SK-N-SH treated with all-trans-retinoic acid at 6 μM for 48 hours (cell line): ENCODE data around the gene FAM174B.

Experiments
- ATAC-seq: fragments of 200-7000 bp; cut with Tn5 transposase; 3 replicates; pipeline ENCODE4 v1.9.1; 2020; ENCODE audit warnings: mild to moderate bottlenecking, moderate library complexity
- ARNTL ChIP-seq: fragments of 450-650 bp; formaldehyde crosslinking; IDR thresholded peaks from 2 replicates; pipeline ENCODE4 v1.5.0; 2020; ENCODE audit warnings: low read depth, mild to moderate bottlenecking, moderate library complexity, borderline replicate concordance
- BACH2 ChIP-seq: fragments of 250-450 bp; sonication (Bioruptor Pico); IDR thresholded peaks from 2 replicates; pipeline ENCODE4 v1.9.0; 2021; ENCODE audit warnings: mild to moderate bottlenecking, borderline replicate concordance
- CSDC2 ChIP-seq: fragments of 250-450 bp; sonication (Bioruptor Pico); IDR thresholded peaks from 2 replicates; pipeline ENCODE4 v1.5.0; 2020; ENCODE audit warnings: mild to moderate bottlenecking, moderate library complexity
- CSRNP3 ChIP-seq: fragments of 250-450 bp; sonication (Bioruptor Pico); IDR thresholded peaks from 2 replicates; pipeline ENCODE4 v1.5.1; 2021; ENCODE audit warnings: mild to moderate bottlenecking, moderate library complexity
- ESRRG ChIP-seq: fragments of 250-450 bp; sonication (Bioruptor Pico); IDR thresholded peaks from 2 replicates; pipeline ENCODE4 v1.6.1; 2021; ENCODE audit warnings: mild to moderate bottlenecking
- GLIS3 ChIP-seq: fragments of 250-450 bp; sonication (Bioruptor Pico); IDR thresholded peaks from 2 replicates; pipeline ENCODE4 v1.5.0; 2020; ENCODE audit warnings: mild to moderate bottlenecking, moderate library complexity
- ISL1 ChIP-seq: fragments of 250-450 bp; sonication (Bioruptor Pico); IDR thresholded peaks from 2 replicates; pipeline ENCODE4 v2.1.2; 2022; ENCODE audit warnings: mild to moderate bottlenecking, moderate library complexity
- OSR1 ChIP-seq: fragments of 250-450 bp; sonication (Bioruptor Pico); IDR thresholded peaks from 2 replicates; pipeline ENCODE4 v1.8.0; 2022; ENCODE audit warnings: moderate library complexity, mild to moderate bottlenecking, inconsistent platforms
- POU6F1 ChIP-seq: fragments of 250-450 bp; sonication (Bioruptor Pico); IDR thresholded peaks from 2 replicates; pipeline ENCODE4 v1.8.0; 2021; ENCODE audit warnings: low read depth, mild to moderate bottlenecking, moderate library complexity, borderline replicate concordance
- PPARA ChIP-seq: fragments of 250-450 bp; sonication (Bioruptor Pico); IDR thresholded peaks from 2 replicates; pipeline ENCODE4 v1.5.0; 2020; ENCODE audit warnings: mild to moderate bottlenecking, borderline replicate concordance
- RARB ChIP-seq: fragments of 250-450 bp; sonication (Bioruptor Pico); IDR thresholded peaks from 2 replicates; pipeline ENCODE4 v1.8.0; 2021; ENCODE audit warnings: mild to moderate bottlenecking, moderate library complexity
- SNAI2 ChIP-seq: fragments of 250-450 bp; sonication (Bioruptor Pico); IDR thresholded peaks from 2 replicates; pipeline ENCODE4 v1.5.0; 2020; ENCODE audit warnings: mild to moderate bottlenecking, moderate library complexity
- TCF4 ChIP-seq: fragments of 250-450 bp; sonication (Bioruptor Pico); IDR thresholded peaks from 2 replicates; pipeline ENCODE4 v1.8.0; 2021; ENCODE audit warnings: mild to moderate bottlenecking, moderate library complexity, borderline replicate concordance
- TOX ChIP-seq: fragments of 250-450 bp; sonication (Bioruptor Pico); IDR thresholded peaks from 2 replicates; pipeline ENCODE4 v1.8.0; 2021; ENCODE audit warnings: mild to moderate bottlenecking, moderate library complexity, borderline replicate concordance
- TSHZ2 ChIP-seq: fragments of 250-450 bp; sonication (Bioruptor Pico); IDR thresholded peaks from 2 replicates; pipeline ENCODE4 v1.5.0; 2020; ENCODE audit warnings: mild to moderate bottlenecking, moderate library complexity
- ZC3H10 ChIP-seq: fragments of 250-450 bp; sonication (Bioruptor Pico); IDR thresholded peaks from 2 replicates; pipeline ENCODE4 v1.5.1; 2021; ENCODE audit warnings: mild to moderate bottlenecking, moderate library complexity
- ZFP3 ChIP-seq: fragments of 250-450 bp; sonication (Bioruptor Pico); IDR thresholded peaks from 2 replicates; pipeline ENCODE4 v1.5.0; 2020; ENCODE audit warnings: mild to moderate bottlenecking, moderate library complexity
- ZFP30 ChIP-seq: fragments of 450-650 bp; formaldehyde crosslinking; IDR thresholded peaks from 2 replicates; pipeline ENCODE4 v1.5.0; 2022; ENCODE audit warnings: mild to moderate bottlenecking, moderate library complexity
- ZNF565 ChIP-seq: fragments of 450-650 bp; formaldehyde crosslinking; conservative IDR thresholded peaks from 2 replicates; pipeline ENCODE4 v1.5.0; 2020; ENCODE audit warnings: low read depth, mild to moderate bottlenecking, moderate library complexity
- ZNF70 ChIP-seq: fragments of 450-650 bp; formaldehyde crosslinking; IDR thresholded peaks from 2 replicates; pipeline ENCODE4 v1.5.0; 2020; ENCODE audit warnings: mild to moderate bottlenecking, moderate library complexity
- ZNF8 ChIP-seq: fragments of 450-650 bp; formaldehyde crosslinking; IDR thresholded peaks from 2 replicates; pipeline ENCODE4 v1.5.0; 2020; ENCODE audit warnings: mild to moderate bottlenecking, moderate library complexity
- TF ChIP-seq, protein P1 (sequence below): fragments of 250-450 bp; sonication (Bioruptor Pico); IDR thresholded peaks from 2 replicates; pipeline ENCODE4 v1.8.0; 2020; ENCODE audit warnings: mild to moderate bottlenecking, moderate library complexity, borderline replicate concordance

The FAM174B gene

GRCh38 chr15:92574161-92574560, 81.4 kb downstream of the FAM174B start:
- TF ChIP-seq ZNF8 (no peak), OSR1 (CRISPR knock-in tag) (no peak), RARB (CRISPR knock-in tag) (no peak), TCF4 (CRISPR knock-in tag) (no peak), GLIS3 (CRISPR knock-in tag) (no peak), CSRNP3 (CRISPR knock-in tag) (no peak), ZC3H10 (CRISPR knock-in tag) (no peak), PPARA (CRISPR knock-in tag) (no peak), ZNF565 (CRISPR knock-in tag) (no peak), POU6F1 (no peak), ZFP30 (CRISPR knock-in tag) (no peak), ZNF70 (CRISPR knock-in tag) (no peak), ESRRG (CRISPR knock-in tag) (no peak), BACH2 (CRISPR knock-in tag) (no peak), TSHZ2 (CRISPR knock-in tag) (no peak)
- TF ChIP-seq, protein P1, sequence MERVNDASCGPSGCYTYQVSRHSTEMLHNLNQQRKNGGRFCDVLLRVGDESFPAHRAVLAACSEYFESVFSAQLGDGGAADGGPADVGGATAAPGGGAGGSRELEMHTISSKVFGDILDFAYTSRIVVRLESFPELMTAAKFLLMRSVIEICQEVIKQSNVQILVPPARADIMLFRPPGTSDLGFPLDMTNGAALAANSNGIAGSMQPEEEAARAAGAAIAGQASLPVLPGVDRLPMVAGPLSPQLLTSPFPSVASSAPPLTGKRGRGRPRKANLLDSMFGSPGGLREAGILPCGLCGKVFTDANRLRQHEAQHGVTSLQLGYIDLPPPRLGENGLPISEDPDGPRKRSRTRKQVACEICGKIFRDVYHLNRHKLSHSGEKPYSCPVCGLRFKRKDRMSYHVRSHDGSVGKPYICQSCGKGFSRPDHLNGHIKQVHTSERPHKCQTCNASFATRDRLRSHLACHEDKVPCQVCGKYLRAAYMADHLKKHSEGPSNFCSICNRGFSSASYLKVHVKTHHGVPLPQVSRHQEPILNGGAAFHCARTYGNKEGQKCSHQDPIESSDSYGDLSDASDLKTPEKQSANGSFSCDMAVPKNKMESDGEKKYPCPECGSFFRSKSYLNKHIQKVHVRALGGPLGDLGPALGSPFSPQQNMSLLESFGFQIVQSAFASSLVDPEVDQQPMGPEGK = no peak
- no peak for ATAC-seq

DNA sequence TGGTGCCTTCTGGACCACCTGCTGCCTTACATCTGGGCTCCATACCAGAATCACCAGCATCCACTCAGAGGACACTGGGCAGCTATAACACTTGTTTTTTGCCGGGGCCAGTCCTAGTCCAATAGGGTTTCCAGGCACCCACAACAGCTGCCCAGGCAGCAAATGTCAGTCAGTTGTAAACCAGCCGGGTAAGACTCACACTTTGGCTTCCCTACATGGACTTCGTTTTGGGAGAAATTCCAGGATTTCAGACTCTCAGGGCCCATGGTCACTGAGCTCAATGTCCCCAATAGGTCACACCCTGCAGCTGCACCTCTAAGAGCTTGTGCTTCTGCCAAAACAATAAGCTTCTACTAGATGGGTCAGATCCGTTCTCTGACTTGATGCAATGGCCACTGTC, 83.8 kb downstream of the FAM174B start:
- ATAC-seq = no peak
- TF ChIP-seq TSHZ2 (CRISPR knock-in tag) = no peak
- TF ChIP-seq ZC3H10 (CRISPR knock-in tag) = no peak
- no peak for TF ChIP-seq ZFP30 (CRISPR knock-in tag)
- TF ChIP-seq TOX (CRISPR knock-in tag) = no peak
- no peak for TF ChIP-seq POU6F1
- no peak for TF ChIP-seq ZNF70 (CRISPR knock-in tag)
- TF ChIP-seq ISL1 (CRISPR knock-in tag) = no peak
- TF ChIP-seq ARNTL (CRISPR knock-in tag) = no peak
- TF ChIP-seq SNAI2 (CRISPR knock-in tag) = no peak
- no peak for TF ChIP-seq RARB (CRISPR knock-in tag)
- TF ChIP-seq PPARA (CRISPR knock-in tag) = no peak
- no peak for TF ChIP-seq ZFP3 (CRISPR knock-in tag)
- no peak for TF ChIP-seq ESRRG (CRISPR knock-in tag)
- TF ChIP-seq, protein P1 = no peak
- TF ChIP-seq GLIS3 (CRISPR knock-in tag) = no peak
- no peak for TF ChIP-seq BACH2 (CRISPR knock-in tag)
- no peak for TF ChIP-seq CSRNP3 (CRISPR knock-in tag)
- TF ChIP-seq CSDC2 (CRISPR knock-in tag) = no peak
- no peak for TF ChIP-seq TCF4 (CRISPR knock-in tag)
